ENCODE data around the gene MLPH.
A peak's percentile ranks its signal among the peaks of the same experiment; 100 is the strongest.

MLPH gene

GRCh38 chr2:237490009-237490711 is 3.1 kb downstream of the MLPH start:
- no peak for TF ChIP-seq GATA1 (IDR thresholded peaks at IDR 0.05; ENCODE audit: low read depth, low read length)
- no peak for TF ChIP-seq POLR2A (IDR thresholded peaks at IDR 0.05; ENCODE audit: low read length)
- no peak for DNase-seq

GRCh38 chr2:237490795-237491194 is 3.7 kb downstream of the MLPH start:
- no peak for DNase-seq
- no peak for TF ChIP-seq GATA1 (IDR thresholded peaks at IDR 0.05; ENCODE audit: low read depth, low read length)
- no peak for TF ChIP-seq POLR2A (IDR thresholded peaks at IDR 0.05; ENCODE audit: low read length)

GRCh38 chr2:237491515-237492118 is 4.6 kb downstream of the MLPH start:
- TF ChIP-seq GATA1 (IDR thresholded peaks at IDR 0.05; ENCODE audit: low read depth, low read length) (no peak), POLR2A (IDR thresholded peaks at IDR 0.05; ENCODE audit: low read length) (no peak)
- no peak for DNase-seq

GRCh38 chr2:237492137-237492890 is 5.3 kb downstream of the MLPH start:
- no peak for DNase-seq
- TF ChIP-seq POLR2A (IDR thresholded peaks at IDR 0.05; ENCODE audit: low read length) = no peak
- TF ChIP-seq GATA1 (IDR thresholded peaks at IDR 0.05; ENCODE audit: low read depth, low read length) = no peak

- TF ChIP-seq GATA1 (IDR thresholded peaks at IDR 0.05; ENCODE audit: low read depth, low read length) (no peak), POLR2A (IDR thresholded peaks at IDR 0.05; ENCODE audit: low read length) (no peak)
- DNase-seq = no peak
These were observed 7.0 kb downstream of the MLPH start for GRCh38 chr2:237494066-237494465.

GRCh38 chr2:237495521-237496117 is 8.6 kb downstream of the MLPH start:
- DNase-seq = no peak
- TF ChIP-seq GATA1 (IDR thresholded peaks at IDR 0.05; ENCODE audit: low read depth, low read length) = no peak
- TF ChIP-seq POLR2A (IDR thresholded peaks at IDR 0.05; ENCODE audit: low read length) = no peak

- no peak for TF ChIP-seq GATA1 (IDR thresholded peaks at IDR 0.05; ENCODE audit: low read depth, low read length)
- no peak for TF ChIP-seq POLR2A (IDR thresholded peaks at IDR 0.05; ENCODE audit: low read length)
- peak in 1 of 2 experiments; percentile 38 for DNase-seq
These were observed 9.4 kb downstream of the MLPH start for GRCh38 chr2:237496428-237496827.

- no peak for DNase-seq
- TF ChIP-seq GATA1 (IDR thresholded peaks at IDR 0.05; ENCODE audit: low read depth, low read length) = no peak
- TF ChIP-seq POLR2A (IDR thresholded peaks at IDR 0.05; ENCODE audit: low read length) = no peak
These were observed 10.2 kb downstream of the MLPH start for GRCh38 chr2:237497009-237497837.

- DNase-seq = no peak
- no peak for TF ChIP-seq GATA1 (IDR thresholded peaks at IDR 0.05; ENCODE audit: low read depth, low read length)
- no peak for TF ChIP-seq POLR2A (IDR thresholded peaks at IDR 0.05; ENCODE audit: low read length)
These were observed 10.8 kb downstream of the MLPH start for GRCh38 chr2:237497838-237498186.

- TF ChIP-seq GATA1 (IDR thresholded peaks at IDR 0.05; ENCODE audit: low read depth, low read length) (no peak), POLR2A (IDR thresholded peaks at IDR 0.05; ENCODE audit: low read length) (no peak)
- DNase-seq = no peak
These were observed 11.3 kb downstream of the MLPH start for GRCh38 chr2:237498341-237498740.

GRCh38 chr2:237500681-237501424 is 13.8 kb downstream of the MLPH start:
- DNase-seq = no peak
- TF ChIP-seq POLR2A (IDR thresholded peaks at IDR 0.05; ENCODE audit: low read length) (no peak), GATA1 (IDR thresholded peaks at IDR 0.05; ENCODE audit: low read depth, low read length) (no peak)

- DNase-seq = no peak
- TF ChIP-seq POLR2A (IDR thresholded peaks at IDR 0.05; ENCODE audit: low read length) (no peak), GATA1 (IDR thresholded peaks at IDR 0.05; ENCODE audit: low read depth, low read length) (no peak)
These were observed 15.0 kb downstream of the MLPH start for GRCh38 chr2:237501892-237502513.

All from erythroblast (primary cell).